GM12878 (cell line): ENCODE results near the gene FETUB. TPM values are rescaled to one million over a fixed set of nuclear protein-coding genes. Genes with fewer than 3 reads are reported as not detected.

Experiments used
- ATAC-seq: fragments of 200-7000 bp; cut with Tn5 transposase; 3 replicates; pipeline ENCODE4 v1.9.1; 2020; ENCODE audit warnings: mild to moderate bottlenecking, moderate library complexity
- BruUV-seq: library from RNA; stranded (reverse); fragments of 400-500 nt; replicated peaks from 2 replicates; lab custom pipeline; 2021; lab: Mats Ljungman, UMichigan
- CTCF ChIA-PET: fragments of 300-600 bp; sonication (Branson Sonifier 250); formaldehyde crosslinking; extraction: SDS; loops from one replicate; lab custom pipeline; 2021; ENCODE audit warnings: inconsistent platforms; lab: Yijun Ruan, JAX
- POLR2A ChIA-PET: fragments of 350-600 bp; formaldehyde crosslinking; extraction: SDS; loops from one replicate; lab custom pipeline; 2021; ENCODE audit warnings: inconsistent platforms; lab: Charles Lee
- RAD21 ChIA-PET: fragments of 300-600 bp; sonication (Branson Sonifier 250); formaldehyde crosslinking; loops from one replicate; lab custom pipeline; 2023; ENCODE audit warnings: antibody characterized with exemption; ENCODE audit not compliant: unreplicated experiment; lab: Charles Lee
- SMC1A ChIA-PET: fragments of 300-600 bp; sonication (Branson Sonifier 250); formaldehyde crosslinking; loops from one replicate; lab custom pipeline; 2023; ENCODE audit not compliant: unreplicated experiment, uncharacterized antibody; lab: Charles Lee
- DNase-seq: peaks from one replicate; pipeline ENCODE4 v3.0.0-alpha.2; 2011; ENCODE audit warnings: low read depth, low spot score
- FAIRE-seq: peaks from 3 replicates; lab custom pipeline; 2011; peaks lifted over from hg19 to GRCh38; lab: Jason Lieb, UNC
- H2AFZ ChIP-seq: 2 replicates; pipeline ENCODE4 v1.6.0; 2011; ENCODE audit warnings: low read depth, low read length, control low read depth; ENCODE audit not compliant: control insufficient read depth
- H3K27ac ChIP-seq: 2 replicates; pipeline ENCODE4 v1.5.1; 2011; ENCODE audit warnings: control low read depth; ENCODE audit not compliant: control insufficient read depth, insufficient read depth
- H3K27me3 ChIP-seq, 2 experiments: replicated peaks in 1 of 2; 2 replicates each; pipeline versions ENCODE4 v1.6.0 to v1.6.1; 2011; ENCODE audit warnings: low read length in 1 of 2; ENCODE audit not compliant: control insufficient read depth in 2 of 2, insufficient read depth in 2 of 2
- H3K36me3 ChIP-seq, 2 experiments: 2 replicates each; pipeline ENCODE4 v1.5.1; 2011; ENCODE audit warnings: low read length in 1 of 2; ENCODE audit not compliant: control insufficient read depth in 2 of 2, insufficient read depth in 2 of 2
- H3K4me1 ChIP-seq: 2 replicates; pipeline ENCODE4 v1.6.1; 2011; ENCODE audit warnings: mild to moderate bottlenecking, low read length, moderate library complexity, mixed read lengths; ENCODE audit not compliant: control insufficient read depth, insufficient read depth
- H3K4me2 ChIP-seq: 2 replicates; pipeline ENCODE4 v1.6.0; 2011; ENCODE audit warnings: control low read depth; ENCODE audit not compliant: control insufficient read depth, insufficient read depth
- H3K4me3 ChIP-seq: fragments of 200-600 bp; sonication (generic); 2 replicates; pipeline ENCODE4 v1.5.1; 2016
- H3K79me2 ChIP-seq: 2 replicates; pipeline ENCODE4 v1.6.0; 2011; ENCODE audit warnings: low read length; ENCODE audit not compliant: control insufficient read depth, insufficient read depth
- H3K9ac ChIP-seq: 2 replicates; pipeline ENCODE4 v1.8.0; 2011; ENCODE audit warnings: low read length, control low read depth, mixed read lengths; ENCODE audit not compliant: control insufficient read depth, insufficient read depth
- H3K9me3 ChIP-seq: replicated peaks from 3 replicates; pipeline ENCODE4 v1.5.1; 2011; ENCODE audit warnings: mild to moderate bottlenecking, low read length; ENCODE audit not compliant: control insufficient read depth, insufficient read depth
- H4K20me1 ChIP-seq: 2 replicates; pipeline ENCODE4 v1.6.0; 2011; ENCODE audit not compliant: control insufficient read depth, insufficient read depth
- CBX3 ChIP-seq: fragments of 200-600 bp; sonication (generic); IDR thresholded peaks from 2 replicates; pipeline ENCODE4 v1.6.1; 2016; ENCODE audit warnings: low read depth, borderline replicate concordance
- KDM1A ChIP-seq: fragments of 200-600 bp; sonication (generic); IDR thresholded peaks from 2 replicates; pipeline ENCODE4 v1.6.1; 2016; ENCODE audit warnings: borderline replicate concordance
- MEF2B ChIP-seq: fragments of 450-650 bp; IDR thresholded peaks from 2 replicates; pipeline ENCODE4 v1.6.1; 2018; ENCODE audit warnings: mild to moderate bottlenecking, moderate library complexity; ENCODE audit not compliant: partially characterized antibody, poor library complexity, severe bottlenecking
- MXI1 ChIP-seq: fragments of 150-350 bp; IDR thresholded peaks from 2 replicates; pipeline ENCODE4 v1.6.1; 2011; ENCODE audit warnings: low read depth, mild to moderate bottlenecking, inconsistent platforms, low read length, improper control_type of control experiment
- NFYB ChIP-seq: IDR thresholded peaks from 2 replicates; pipeline ENCODE4 v1.6.1; 2011; ENCODE audit warnings: low read depth, mild to moderate bottlenecking, low read length, improper control_type of control experiment, moderate library complexity; ENCODE audit not compliant: insufficient read depth
- WGBS: methylation state at CpG from one replicate; pipeline ENCODE4 v1.1.6; 2016; ENCODE audit warnings: low lambda C conversion rate; ENCODE audit not compliant: insufficient replicate concordance, insufficient coverage; ENCODE audit errors: missing lambda C conversion rate; 5-methylcytosine and 5-hydroxymethylcytosine counted together
- in situ Hi-C: fragments of 300-500 bp; cut with MboI; formaldehyde crosslinking; loops from 9 replicates; pipeline ENCODE4 v1.14.3; 2018; ENCODE audit warnings: mixed read lengths
- intact Hi-C: fragments of 100-400 bp; cut with micrococcal nuclease; formaldehyde crosslinking; loops from one replicate; pipeline ENCODE4 v1.14.2; 2022; ENCODE audit not compliant: unreplicated experiment
- polyA plus RNA-seq, 11 experiments: library from polyadenylated mRNA; depleted of rRNA in 4 of 11; unstranded in 6 of 11; stranded (reverse) in 5 of 11; fragments of >200 nt; fragmentation: Nextera tagmentation in 4 of 11; fragmentation: Illumina TruSeq in 1 of 11; extraction: Ambion mirVana in 4 of 11; extraction: Trizol in 1 of 11; gene quantifications; 1 replicate in 1 of 11; 2 replicates in 10 of 11; pipeline versions ENCODE4 v1.2.1 to v1.2.3, GENCODE V29; 2011 to 2016; ENCODE audit warnings: inconsistent platforms in 2 of 11, missing spikeins in 2 of 11, low read depth in 1 of 11
- total RNA-seq, 4 experiments: library from RNA; depleted of rRNA in 3 of 4; stranded (reverse); fragments of >200 nt in 3 of 4; fragmentation: Illumina TruSeq in 1 of 4; extraction: Trizol in 1 of 4; gene quantifications; 2 replicates each; pipeline versions ENCODE4 v1.2.1 to v1.2.3, GENCODE V29; 2013 to 2021
- TF ChIP-seq, protein P1 (sequence below): fragments of 450-650 bp; IDR thresholded peaks from 2 replicates; pipeline ENCODE4 v1.6.1; 2018; ENCODE audit warnings: borderline replicate concordance, mild to moderate bottlenecking; ENCODE audit not compliant: partially characterized antibody

FETUB gene
- total and polyA plus RNA-seq, 10 of the 15 experiments (the other 5 are each of a cell fraction or from before 2014, with no cell fraction given) = not detected

DNA sequence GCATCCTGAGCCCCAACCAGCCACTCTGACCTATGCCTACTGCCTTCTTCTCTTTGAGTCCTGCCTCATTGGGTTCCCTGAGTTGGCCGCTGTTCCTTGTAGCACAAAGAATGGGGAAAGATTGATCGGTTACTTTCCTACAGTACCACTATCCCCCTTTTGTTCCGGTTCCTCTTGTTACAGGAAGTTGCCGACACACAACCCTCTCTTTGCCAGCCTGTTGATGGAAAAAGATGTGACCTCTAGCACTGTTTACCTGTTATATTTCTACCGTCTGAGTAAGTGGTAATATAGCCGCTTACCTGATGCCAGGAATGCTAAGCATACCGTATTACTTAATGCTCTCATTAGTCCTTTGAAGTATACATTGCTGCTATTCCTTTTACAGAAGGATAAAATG is 37.0 kb upstream of the FETUB start:
- RAD21 ChIA-PET = no interaction called here
- no TSS peak for BruUV-seq
- Histone ChIP-seq H3K79me2 (no peaks in the 10 kb centered on the region), H3K9ac (no peak overlapping the region), H3K36me3 (no peaks in the 10 kb centered on the region), H3K4me2 (no peak overlapping the region), H3K9me3 (no peaks in the 10 kb centered on the region), H3K4me3 (no peak overlapping the region), H2AFZ (no peak overlapping the region), H3K4me1 (no peaks in the 10 kb centered on the region), H3K27ac (no peak overlapping the region), H3K27me3 (no peaks in the 10 kb centered on the region), H4K20me1 (no peaks in the 10 kb centered on the region)
- FAIRE-seq (no peak), DNase-seq (no peak), ATAC-seq (no peak)
- 61% methylated on average over 7 of the region's 7 CpGs for WGBS
- POLR2A ChIA-PET = no interaction called here
- intact Hi-C loops = no loop called here
- in situ Hi-C loops = no loop called here
- CTCF ChIA-PET = interaction anchor here (1.5 to 1.7 kb wide), 3 partner anchors 8 to 14 kb away, joined by 4 to 9 read pairs (median 7); no protein-coding TSS in a partner anchor
- SMC1A ChIA-PET = interaction anchor here (1.0 kb wide), 1 partner anchor 457 kb away, joined by 3 read pairs; no protein-coding TSS in a partner anchor
- TF ChIP-seq CBX3 (no peak), NFYB (no peak), KDM1A (no peak), MXI1 (no peak), MEF2B (no peak)
- TF ChIP-seq, protein P1, sequence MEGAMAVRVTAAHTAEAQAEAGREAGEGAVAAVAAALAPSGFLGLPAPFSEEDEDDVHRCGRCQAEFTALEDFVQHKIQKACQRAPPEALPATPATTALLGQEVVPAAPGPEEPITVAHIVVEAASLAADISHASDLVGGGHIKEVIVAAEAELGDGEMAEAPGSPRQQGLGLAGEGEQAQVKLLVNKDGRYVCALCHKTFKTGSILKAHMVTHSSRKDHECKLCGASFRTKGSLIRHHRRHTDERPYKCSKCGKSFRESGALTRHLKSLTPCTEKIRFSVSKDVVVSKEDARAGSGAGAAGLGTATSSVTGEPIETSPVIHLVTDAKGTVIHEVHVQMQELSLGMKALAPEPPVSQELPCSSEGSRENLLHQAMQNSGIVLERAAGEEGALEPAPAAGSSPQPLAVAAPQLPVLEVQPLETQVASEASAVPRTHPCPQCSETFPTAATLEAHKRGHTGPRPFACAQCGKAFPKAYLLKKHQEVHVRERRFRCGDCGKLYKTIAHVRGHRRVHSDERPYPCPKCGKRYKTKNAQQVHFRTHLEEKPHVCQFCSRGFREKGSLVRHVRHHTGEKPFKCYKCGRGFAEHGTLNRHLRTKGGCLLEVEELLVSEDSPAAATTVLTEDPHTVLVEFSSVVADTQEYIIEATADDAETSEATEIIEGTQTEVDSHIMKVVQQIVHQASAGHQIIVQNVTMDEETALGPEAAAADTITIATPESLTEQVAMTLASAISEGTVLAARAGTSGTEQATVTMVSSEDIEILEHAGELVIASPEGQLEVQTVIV = no peak
